ENCODE data around the gene PRDM15.
A peak's percentile ranks its signal among the peaks of the same experiment; 100 is the strongest.

Gene PRDM15

DNA sequence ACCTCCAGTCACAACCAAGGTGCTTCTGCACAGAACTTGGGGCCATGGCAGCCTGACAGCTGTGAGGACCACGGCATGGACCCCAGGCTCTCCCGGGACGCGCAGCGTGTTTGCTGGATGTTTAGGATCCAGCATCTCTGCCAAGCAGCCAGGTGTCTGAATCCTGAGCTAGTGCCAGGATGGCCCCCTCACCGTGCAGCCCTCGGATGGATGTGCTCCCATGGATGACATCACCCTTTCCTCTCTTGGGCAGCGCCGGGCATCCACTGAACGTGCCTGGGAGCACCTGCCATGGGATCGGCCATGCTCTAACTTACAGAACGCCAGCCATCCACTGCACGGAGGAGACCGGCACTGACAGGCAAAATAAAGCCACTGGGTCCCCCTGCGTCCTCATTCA lies 53.9 kb downstream of the PRDM15 start:
- no peak for DNase-seq

DNA sequence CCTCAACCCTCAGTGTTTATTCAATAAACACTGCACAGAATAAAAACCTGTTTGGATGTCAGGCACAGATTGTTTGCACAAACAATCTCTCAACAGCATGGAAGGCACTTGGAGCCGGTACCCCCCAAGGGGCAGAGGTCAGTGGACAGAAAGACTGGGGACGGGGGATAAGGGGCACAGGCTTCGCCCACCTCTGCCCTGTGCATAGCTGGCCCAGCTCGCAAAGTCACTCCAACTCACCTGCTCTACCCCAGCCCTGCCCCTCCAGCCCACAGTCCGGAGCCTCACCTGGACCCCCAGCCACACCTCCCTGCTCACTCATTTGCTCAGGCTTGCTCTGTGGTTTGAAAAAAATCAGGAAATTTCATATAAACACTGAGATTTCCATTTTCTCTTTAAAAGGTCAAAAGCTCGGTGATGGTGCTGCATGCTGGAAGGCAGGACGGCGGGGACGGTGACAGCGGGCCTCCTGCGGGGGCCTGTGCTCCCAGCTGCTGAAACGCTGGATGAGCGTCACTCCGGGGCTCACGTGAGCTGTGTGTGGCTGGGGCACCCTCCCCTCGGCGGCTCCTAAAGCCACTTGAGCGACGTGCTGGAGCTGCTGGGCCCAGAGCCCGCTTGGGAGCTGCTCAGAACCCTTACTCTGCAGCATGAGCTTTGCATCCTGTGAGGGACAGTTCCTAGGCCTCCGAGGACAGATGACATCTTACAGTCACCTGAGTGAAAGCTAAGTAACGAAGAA lies 54.5 kb downstream of the PRDM15 start:
- no peak for DNase-seq

DNA sequence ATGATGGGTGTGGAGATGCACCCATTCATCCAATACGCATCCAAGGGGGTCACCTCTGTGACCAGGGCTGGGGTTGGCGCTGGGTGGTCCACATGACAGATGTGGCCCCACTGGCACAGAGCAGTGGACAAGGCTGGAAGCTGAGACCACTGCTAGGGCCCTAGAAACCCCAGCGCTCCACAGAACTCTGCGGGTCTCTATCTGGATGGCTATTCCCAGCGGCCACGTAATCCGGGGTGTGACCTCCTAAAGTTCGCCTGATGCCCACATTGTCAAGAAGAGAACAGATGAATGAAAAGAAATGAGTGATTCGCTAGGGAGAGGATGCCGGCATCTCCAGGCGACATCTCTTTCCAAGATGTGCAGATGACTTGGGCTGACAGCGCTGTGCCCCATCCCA lies 55.2 kb downstream of the PRDM15 start:
- DNase-seq: no peak

DNA sequence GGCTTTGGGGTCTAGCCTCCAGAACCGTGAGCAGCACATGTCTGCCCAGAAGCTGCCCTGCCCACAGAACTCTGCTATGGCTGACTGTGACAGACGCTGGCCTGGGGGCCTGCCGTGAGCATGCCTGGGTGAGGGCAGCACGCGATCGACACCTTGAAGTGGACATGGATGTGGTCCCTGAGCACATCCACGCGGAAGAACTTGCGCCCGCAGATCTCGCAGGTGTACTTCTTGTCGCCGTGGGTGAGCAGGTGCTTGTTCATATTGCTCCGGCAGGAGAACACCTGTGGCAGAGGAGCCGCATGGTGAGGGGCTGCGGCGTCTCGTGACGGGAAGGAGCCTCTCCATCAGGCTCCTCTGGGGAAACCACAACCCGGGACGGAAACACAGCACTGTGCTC lies 56.0 kb downstream of the PRDM15 start:
- DNase-seq: no peak

DNA sequence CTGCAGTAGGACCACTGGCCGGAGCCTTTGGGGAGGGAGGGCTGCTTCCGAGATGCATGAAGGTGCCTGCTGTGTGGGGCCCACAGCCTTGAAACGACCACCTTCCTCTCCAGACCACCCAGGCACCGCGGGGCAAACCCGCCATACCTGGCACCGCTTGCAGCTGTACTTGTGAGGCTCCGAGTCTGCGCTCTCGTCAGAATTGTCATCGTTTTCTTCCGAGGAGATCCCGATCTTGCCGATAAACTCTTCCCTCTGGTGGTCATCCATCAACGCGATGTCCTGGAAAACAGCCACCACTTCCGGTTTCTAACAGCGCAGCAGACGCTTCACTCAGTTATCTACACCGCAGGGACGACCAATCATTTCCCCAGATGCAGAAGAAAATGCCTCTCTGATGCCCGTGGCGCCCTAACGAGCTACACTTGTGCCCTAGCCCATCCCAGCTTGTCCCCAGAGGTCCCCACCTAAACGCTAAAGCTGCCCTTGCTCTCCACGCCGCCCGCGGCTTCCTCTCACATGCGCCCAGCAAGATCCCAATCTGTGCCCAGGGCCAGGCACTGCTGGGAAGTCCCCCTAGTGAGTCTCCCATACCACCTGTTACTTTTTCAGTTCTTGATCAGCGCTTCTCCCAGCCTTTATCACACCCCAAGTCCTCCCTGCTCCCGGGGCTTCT lies 57.2 kb downstream of the PRDM15 start:
- no peak for DNase-seq

DNA sequence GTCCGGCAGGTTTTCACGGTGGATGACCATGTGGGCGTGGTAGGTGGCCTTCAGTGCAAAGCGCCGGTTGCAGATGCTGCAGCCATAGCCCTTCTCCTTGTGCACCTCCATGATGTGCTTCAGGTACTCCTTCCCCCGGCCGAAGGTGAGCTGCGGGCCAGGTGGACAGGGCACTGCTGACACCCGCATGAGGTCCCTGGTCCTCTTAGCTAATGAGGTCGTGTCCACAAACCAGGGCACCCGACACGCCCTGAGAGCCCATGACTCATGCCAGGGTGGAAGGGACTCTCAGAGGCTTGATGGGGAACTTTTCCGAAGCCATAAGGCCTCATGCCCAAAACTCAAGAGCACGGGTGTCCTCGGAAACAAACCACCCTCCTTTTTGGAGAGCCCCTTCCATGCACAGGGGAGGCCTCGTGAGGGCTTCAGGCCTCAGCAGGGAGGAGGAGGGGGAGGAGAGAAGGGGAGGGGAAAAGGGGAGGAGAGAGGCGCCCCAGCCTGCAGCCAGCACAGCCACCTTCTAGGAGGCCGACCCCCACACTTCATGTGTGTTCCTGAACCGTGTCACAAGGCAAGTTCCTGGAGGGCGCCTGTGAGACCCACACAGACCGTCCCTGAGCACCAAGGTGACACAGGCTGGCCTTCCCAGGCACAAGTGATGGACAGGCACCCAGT lies 57.9 kb downstream of the PRDM15 start:
- DNase-seq: no peak

DNA sequence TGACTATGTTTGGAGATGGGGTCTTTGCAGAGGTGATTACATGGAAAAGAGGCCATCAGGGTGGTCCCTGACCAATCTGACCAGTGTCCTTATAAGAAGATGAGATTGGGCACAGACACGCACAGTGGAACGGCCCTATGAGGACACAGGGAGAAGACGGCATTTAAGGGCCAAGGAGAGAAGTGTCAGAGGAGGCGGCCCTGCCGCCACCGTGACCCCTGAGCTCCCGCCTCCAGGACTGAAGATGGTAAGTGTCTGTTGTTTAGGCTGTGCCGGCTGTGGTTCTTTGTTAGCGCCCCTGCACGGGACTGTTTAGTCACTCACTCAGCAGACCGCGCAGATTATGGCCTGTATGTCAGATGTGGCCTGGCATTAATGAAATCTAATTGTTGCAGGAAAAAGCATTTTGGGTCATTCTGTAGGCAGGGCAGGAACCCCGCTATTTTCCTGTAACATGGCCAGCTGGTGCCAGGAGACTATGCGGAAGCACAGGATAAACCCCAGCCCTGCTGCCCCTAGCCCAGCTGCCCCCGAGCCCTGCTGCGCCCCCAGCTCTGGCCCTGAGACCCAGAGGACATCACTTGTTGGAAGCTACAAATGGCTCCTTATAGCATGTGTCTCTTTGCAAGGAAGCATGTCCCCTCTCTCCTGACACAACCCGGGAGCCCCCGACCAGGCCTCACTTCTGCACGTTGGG lies 58.6 kb downstream of the PRDM15 start:
- no peak for DNase-seq

DNA sequence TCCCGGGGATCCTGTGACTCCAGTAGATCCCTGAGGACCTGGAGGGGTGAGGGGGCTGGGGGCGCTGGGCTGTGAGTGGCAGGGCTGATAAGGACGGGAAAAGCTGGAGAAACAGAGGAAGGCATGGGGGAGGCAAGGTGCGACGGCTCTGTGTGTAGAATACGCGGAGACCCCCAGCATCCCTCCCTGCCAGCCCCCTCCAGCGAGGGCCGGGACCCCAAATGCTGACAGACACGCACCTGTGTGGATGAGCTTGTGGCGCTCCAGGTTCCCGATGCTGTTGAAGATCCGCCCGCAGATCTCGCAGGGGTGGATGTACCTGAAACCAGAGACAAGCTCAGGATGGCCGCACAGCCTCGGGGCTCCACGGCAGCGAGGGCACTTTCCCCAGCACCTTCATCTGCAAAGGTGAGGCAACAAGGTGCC lies 59.3 kb downstream of the PRDM15 start:
- no peak for DNase-seq

DNA sequence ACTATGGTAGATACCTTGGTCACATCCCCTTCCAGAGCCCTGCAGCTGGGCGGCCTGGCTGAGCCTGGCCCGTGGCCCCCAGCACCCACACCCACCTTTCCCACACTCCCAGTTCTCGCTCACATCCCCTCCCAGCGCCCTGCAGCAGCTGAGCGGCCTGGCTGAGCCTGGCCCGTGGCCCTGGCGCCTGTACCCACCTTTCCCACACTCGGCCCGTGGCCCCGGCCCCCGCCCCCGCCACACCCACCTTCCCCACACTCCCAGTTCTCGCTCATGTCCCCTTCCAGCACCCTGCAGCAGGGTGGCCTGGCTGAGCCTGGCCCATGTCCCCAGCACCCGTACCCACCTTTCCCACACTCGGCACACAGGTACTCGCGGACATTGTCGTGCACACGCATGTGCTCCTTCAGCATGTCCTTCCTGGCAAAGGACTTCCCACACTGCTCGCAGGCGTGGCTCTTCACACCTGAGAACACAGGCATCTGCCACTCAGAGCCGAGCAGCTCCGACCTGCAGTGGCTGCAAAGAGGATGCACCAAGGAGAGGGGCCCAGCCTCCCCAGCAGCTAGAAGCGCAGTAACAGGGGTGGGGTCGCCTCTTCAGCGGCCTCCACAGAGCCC lies 59.8 kb downstream of the PRDM15 start:
- no peak for DNase-seq

DNA sequence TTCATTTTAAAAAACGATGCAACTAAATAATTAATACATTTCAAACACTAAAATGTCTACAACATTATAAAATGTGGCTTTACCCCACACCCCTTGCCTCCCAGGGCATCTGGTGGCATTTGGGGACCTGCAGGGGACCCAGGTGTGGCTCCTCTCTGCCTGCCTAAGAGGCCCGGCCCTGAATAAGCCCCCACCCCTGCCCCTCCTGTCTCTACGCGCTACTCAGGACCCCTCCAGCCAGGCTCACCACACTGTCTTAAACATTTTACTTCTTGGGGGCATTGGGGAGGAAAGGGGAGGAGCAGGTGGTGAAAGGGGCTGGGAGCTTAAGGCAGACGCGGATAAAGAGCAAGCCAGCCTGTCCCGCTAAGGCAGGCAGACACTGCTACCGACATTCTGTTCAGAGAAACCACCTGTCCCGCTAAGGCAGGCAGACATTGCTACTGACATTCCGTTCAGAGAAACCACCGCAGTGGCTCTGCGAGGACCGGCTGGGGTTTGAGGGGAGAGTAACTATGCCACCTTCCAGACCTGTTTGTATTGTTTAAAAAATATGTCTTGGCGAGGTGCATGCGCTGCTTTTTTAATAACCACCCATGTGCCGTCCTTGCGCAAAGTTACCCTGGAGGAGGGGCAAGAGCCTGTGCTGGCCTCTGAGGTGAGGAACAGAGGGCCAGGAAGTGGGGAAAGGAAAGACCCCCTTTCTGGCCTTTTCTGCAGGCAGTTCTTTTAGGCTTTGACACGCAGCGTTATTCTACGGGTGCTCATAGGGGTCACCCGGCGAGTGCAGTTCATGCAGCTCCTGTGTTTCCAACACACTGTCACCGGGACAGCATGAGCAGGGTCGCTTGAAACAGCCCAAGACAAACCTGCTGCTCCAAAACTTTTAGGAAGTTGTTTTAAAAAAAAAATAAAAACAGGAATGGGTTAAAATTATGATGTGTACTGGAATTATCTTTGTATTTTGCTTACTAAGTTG lies 61.0 kb downstream of the PRDM15 start:
- DNase-seq: no peak

DNA sequence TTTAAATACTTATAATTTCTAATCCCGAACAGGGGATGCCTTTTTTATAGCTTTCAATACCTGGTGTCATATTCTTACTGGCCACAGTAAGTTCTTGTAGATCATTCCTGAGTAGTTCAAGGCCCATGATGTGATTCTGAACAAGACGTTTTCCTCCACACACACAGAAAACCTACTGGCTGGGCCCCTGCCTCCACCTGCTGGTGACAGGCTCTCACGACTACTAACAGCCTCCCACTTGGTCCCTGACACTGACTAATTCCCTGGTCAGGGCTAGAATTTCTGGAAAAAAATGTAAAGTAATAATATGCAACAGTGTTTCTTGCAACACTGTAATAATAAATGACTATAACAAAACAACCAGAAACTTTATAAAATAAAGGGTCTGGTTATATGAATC lies 61.9 kb downstream of the PRDM15 start:
- peak in 37 of 58 donors; percentile 4 to 72 (median 21) for DNase-seq

DNA sequence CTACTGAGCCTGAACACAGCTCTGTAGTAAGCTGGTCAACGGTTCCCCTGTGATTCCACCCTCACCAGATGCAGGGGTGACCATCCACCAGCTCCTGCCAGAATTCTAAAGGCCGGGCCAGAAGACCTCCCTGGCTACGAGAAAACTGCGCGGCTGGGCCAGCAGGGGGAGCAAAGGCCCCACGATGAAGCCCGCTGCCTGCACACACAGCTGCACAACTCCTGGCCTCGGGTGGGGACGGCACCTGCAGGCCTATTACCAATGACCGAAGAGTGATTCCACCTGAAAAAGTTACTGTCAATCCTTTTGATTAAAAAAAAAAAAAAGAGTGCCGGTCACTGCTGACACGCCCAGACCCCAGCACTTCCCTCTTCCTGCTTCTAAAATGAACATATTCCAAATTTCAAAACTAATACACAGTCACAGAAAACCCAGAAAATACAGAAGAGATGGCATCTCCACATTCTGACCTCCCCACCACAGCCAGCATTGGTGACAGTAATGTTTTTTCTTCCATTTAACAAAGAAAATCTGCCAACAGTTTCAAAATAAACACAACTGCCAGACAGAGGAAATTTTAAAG lies 62.5 kb downstream of the PRDM15 start:
- DNase-seq: peak in 41 of 58 donors; percentile 4 to 55 (median 20)

DNA sequence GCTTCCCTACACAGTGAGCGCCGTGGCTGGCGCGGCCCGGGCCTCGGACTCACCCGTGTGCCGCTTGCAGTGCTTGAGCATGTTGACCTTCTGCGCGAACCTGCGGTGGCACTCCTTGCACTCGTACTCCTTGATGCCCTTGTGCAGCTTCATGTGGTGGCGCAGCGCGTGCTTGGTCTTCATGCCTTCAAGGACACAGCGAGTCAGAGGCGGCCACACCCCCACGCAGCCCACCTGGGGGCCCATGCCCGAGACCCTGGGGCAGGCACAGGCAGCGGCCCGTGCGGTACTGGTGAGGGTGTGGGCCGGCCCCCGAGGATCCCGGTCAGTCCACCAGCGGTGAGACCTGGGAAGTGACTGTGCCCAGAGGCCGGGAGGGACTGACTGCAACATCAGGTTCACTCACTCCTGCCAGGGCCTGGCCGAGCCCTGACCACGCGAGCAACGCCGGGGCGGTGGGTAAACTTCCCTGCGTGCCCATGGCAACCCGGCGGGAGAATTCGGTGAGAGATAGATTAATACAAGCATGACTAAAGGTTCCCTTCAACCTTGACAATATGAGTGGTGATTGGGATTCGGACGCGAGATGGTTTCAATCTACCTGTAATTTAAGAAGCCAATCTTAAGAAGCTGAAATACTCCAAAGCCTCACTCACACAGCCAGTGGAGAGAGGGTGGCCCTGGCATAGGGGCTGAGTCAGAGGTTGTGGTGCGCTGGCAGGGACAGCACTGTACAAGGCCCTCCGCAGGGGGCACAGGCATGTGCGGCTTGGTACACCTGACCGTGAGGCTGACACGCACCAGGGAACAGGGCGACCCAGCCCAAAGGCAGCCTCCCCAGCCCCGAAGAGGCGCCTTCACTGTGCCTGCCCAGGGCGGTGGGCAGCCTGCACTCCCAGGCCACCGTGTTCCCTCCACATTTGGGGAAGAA lies 63.2 kb downstream of the PRDM15 start:
- DNase-seq: no peak

DNA sequence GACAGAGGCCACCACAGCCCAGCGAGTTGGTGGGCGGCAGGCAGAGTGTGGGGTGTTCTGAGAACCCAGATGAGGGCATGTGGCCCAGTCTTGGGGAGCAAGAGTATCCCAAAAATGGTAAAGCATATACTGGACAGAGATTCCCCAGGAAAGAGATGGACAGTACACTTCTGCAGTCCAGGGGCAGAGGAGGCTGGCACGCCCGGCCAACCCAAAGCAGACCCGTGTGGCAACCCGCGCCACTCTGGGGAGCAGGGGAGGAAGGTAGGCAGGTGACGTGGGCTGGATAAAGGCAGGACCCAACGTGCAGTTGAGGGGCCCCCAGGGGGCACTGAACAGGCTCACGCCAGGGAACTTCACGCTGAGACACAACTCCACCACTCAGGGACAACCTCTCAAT lies 65.9 kb downstream of the PRDM15 start:
- DNase-seq: no peak

DNA sequence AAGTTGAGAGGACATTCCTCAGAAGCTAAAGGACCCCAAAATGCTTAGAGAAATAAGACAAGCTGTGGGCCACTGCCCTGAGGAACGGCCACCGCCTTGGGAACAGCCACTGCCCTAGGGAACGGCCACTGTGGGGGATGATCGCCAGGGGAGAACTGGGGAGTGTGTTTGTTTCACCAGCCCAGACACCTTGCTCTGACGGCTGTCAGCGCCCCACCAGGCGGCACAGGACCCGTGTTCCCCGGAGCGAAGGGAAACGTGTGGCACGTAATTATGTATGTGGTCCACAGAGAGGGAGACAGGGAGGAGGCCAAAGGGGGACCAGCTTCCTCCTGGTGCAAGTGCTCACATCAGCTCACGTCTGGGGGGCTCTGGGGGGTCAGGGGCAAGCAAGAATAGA lies 66.5 kb downstream of the PRDM15 start:
- DNase-seq: no peak

DNA sequence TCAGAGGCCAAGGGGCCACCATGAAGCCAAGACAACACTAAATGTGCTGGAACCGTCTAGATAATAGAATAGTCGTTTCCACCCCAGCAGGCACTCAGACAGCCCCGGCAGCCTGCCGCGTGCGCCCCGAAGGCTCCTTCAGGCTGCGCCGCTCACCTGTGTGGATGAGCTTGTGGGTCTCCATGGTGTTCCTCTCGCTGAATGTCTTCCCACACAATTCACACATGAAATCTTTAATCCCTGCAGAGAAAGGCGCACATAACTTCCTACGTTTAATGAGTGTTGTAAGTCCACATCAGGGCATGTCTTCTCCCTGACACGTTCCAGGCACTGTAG lies 68.6 kb downstream of the PRDM15 start:
- DNase-seq: no peak

DNA sequence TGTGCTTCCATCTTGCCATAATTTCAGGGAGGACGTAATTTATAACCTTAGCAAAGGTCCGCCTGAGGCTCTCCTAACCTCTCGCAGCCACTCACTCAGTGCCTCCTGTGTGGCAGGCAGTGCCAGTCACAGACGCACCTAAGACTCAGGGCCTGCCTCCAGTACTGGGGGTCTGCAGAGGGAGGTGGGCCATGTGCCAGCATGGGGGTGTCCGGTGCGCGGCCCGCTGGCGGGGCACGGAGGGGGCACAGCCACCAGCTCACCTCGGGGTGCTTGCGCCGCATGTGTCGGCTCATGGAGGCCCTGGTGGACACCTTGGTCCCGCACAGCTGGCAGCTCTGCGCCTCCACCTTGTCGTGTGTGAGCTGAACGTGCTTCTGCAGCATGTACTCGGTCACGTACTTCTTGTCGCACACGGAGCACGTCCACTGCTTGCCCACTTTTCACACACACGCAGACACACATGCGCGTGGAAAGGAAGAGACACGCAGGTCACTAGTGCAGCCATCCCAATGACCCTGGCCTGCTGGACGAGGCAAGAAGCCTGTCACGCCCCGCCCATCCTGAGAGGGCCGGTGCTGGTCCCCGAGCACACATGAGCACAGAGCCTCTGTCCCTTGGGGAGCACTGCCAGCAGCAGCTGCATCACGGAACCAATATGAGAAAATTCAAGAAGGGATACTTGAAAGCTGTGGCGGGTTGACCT lies 69.1 kb downstream of the PRDM15 start:
- no peak for DNase-seq

DNA sequence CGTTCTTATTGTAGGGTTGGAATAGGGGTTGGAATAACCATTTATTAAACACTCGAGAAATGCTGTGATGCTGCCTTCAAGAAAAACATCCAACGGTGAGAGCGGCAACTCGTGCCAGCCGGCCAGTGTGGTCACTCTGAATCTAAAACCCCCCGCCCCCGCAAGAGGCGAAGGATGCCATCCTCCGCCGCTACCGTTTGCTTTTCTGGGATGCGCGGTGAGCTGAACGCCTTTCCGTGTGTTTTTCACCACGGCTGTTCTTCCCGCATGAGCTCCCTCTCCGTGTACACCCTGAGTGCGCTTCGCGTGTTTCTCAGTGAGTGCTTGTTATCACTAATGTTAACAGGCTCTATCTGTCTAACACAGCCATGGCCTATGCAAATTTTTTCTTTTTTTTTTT lies 70.3 kb downstream of the PRDM15 start:
- no peak for DNase-seq

All from anterior cingulate cortex (tissue), 58 donors.